GM21825 (cell line): ENCODE results near the gene EZH2.
A peak's percentile ranks its signal among the peaks of the same experiment; 100 is the strongest.

ENCODE experiments used
- ATAC-seq: cut with Tn5 transposase; IDR thresholded peaks from one replicate; pipeline ENCODE4 v1.9.1; 2021; ENCODE audit warnings: mild to moderate bottlenecking, moderate library complexity; ENCODE audit not compliant: unreplicated experiment

Gene EZH2

DNA sequence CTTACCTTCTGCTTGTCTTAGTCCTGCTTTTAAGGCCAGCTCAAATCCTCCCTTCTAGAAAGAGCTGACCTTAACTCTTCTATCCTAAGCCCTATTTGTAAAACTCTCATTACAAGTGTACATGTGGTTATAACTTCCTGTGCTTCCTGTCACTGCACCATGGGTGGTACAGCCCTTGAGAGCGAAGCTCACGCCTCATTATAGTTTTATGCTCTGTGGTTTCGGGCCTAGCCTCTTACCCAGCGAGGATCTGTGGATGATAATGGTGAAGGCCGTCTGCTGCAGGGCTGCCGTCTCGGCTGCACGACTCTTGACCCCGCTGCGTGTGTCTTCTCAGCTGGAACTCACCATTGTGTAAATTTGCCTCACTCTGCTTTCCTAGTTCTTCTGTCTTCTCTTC lies 110.8 kb downstream of the EZH2 start:
- peak; percentile 95 for ATAC-seq

GRCh38 chr7:148772297-148773089 lies 111.6 kb downstream of the EZH2 start:
- no peak for ATAC-seq

DNA sequence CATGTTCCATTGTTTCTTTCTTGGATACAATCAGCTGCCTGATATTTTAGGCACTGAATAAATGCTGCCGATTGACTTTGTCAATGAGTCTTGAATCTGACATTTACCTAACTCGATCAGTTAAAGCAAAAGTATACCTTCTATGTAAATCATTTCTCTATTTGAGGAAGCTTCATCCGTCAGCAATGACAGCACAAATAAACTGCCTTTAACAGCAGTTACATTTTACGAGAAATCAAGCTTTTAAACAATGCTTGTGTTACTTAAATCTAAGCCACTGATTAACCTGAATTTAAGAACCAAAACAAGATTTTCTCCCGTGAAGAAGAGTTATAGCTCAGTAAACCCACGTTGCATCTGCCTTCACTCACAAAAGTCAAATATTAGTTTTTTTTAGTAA lies 114.1 kb downstream of the EZH2 start:
- ATAC-seq = no peak

- no peak for ATAC-seq
These were observed 120.5 kb downstream of the EZH2 start for GRCh38 chr7:148763622-148764021.

DNA sequence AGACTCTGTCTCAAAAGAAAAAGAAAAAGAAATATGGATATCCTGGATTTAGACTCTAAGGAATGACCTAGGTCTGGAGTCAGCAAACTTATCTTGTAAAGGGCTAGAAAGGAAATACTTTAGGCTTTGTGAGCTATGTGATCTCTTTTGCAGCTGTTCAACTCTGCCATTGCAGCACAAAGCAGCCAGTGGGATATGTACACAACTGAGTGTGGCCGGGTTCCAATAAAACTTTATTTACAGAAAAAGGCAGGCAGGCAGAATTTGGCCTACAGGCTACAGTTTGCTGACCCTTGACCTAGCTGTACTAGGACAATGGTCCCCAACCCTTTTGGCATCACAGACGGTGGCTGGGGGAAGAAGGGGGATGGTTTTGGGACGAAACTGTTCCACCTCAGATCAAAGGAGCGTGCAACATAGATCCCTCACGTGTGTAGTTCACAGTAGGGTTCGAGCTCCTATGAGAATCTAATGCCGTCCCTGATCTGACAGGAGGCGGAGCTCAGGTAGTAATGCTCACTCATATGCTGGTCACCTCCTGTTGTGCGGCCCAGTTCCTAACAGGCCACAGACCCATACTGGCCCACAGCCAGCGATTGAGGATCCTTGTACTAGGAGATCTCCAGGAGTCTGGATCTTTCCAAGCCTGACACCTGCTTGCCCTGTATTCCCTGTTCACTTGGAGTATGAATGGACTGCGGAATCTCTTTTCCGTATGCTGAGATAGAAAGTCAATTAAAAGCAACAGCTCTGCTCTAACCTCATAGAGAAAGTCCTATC lies 122.4 kb downstream of the EZH2 start:
- no peak for ATAC-seq
